Gastroesophageal sphincter (tissue), 4 donors: Measurements from ENCODE around the gene PIK3CA. TPM values are rescaled to one million over a fixed set of nuclear protein-coding genes. Genes with fewer than 3 reads are reported as not detected.

ENCODE experiments used
- ATAC-seq: fragments of 150-250 bp; one replicate; pipeline ENCODE4 v1.9.1; 2016; ENCODE audit warnings: mild to moderate bottlenecking, moderate library complexity
- H3K27ac ChIP-seq, 4 donors: fragments of 200-600 bp; sonication (generic) in 3 of 4; 1 replicate in 3 of 4; 2 replicates in 1 of 4; pipeline ENCODE4 v1.5.1; 2016 to 2019
- H3K27me3 ChIP-seq: fragments of 200-600 bp; sonication (generic); one replicate; pipeline ENCODE4 v1.5.1; 2019
- H3K36me3 ChIP-seq, 2 donors: fragments of 200-600 bp; sonication (generic); one replicate each; pipeline ENCODE4 v1.5.1; 2019; ENCODE audit warnings: control low read depth in 1 of 2
- H3K4me1 ChIP-seq, 3 donors: fragments of 200-600 bp; sonication (generic); 1 replicate in 2 of 3; 2 replicates in 1 of 3; pipeline ENCODE4 v1.5.1; 2016 to 2019; ENCODE audit warnings: control low read depth in 2 of 3
- H3K4me3 ChIP-seq, 2 donors: fragments of 200-600 bp; sonication (generic); one replicate each; pipeline ENCODE4 v1.5.1; 2019; ENCODE audit warnings: mild to moderate bottlenecking in 1 of 2, moderate library complexity in 1 of 2
- H3K9me3 ChIP-seq, 3 donors: fragments of 200-600 bp; sonication (generic); one replicate each; pipeline ENCODE4 v1.5.1; 2017 to 2019; ENCODE audit warnings: control low read depth in 2 of 3
- CTCF ChIP-seq, 4 experiments: fragments of 200-600 bp in 2 of 4; fragments of 450-650 bp in 2 of 4; sonication (generic) in 1 of 4; IDR thresholded peaks; one replicate each; pipeline ENCODE4 v1.5.1; 2017 to 2019; ENCODE audit warnings: antibody characterized with exemption in 4 of 4, mild to moderate bottlenecking in 2 of 4, moderate library complexity in 2 of 4
- EP300 ChIP-seq: sonication (generic); formaldehyde crosslinking; IDR thresholded peaks from one replicate; pipeline ENCODE4 v1.6.1; 2017; ENCODE audit warnings: antibody characterized with exemption, mild to moderate bottlenecking
- POLR2A ChIP-seq, 2 donors: fragments of 450-650 bp; IDR thresholded peaks; one replicate each; pipeline ENCODE4 v1.6.1; 2017; ENCODE audit warnings: antibody characterized with exemption in 2 of 2, mild to moderate bottlenecking in 2 of 2, moderate library complexity in 1 of 2
- POLR2AphosphoS5 ChIP-seq: sonication (generic); formaldehyde crosslinking; IDR thresholded peaks from one replicate; pipeline ENCODE4 v1.6.1; 2017; ENCODE audit warnings: antibody characterized with exemption
- WGBS, 2 donors: methylation state at CpG; one replicate each; pipeline ENCODE4 v1.1.5; 2018; ENCODE audit warnings: low coverage in 1 of 2; 5-methylcytosine and 5-hydroxymethylcytosine counted together
- total RNA-seq, 4 donors: library from RNA; depleted of rRNA; stranded (reverse); fragments of >200 nt; gene quantifications; one replicate each; pipeline ENCODE4 v1.1.0, GENCODE V29; 2016

The PIK3CA gene
- total RNA-seq, 4 donors from 2014 or later: 35.7 to 47.7 (median 39.6) TPM

- no peak for ATAC-seq
Observed at GRCh38 chr3:179276743-179277142, 128.6 kb downstream of the PIK3CA start.

GRCh38 chr3:179278151-179278550, 130.0 kb downstream of the PIK3CA start:
- Histone ChIP-seq H3K4me1 (no peaks in the 10 kb centered on the region), H3K4me3 (no peak overlapping the region), H3K9me3 (no peaks in the 10 kb centered on the region), H3K36me3 (no peaks in the 10 kb centered on the region), H3K27ac (no peak overlapping the region), H3K27me3 (peaks cover 9% of the 10 kb centered on the region)
- 50 to 100% methylated on average over 1 of the region's 1 CpG for WGBS, 2 donors
- TF ChIP-seq CTCF (IDR thresholded peaks at IDR 0.05) (no peak), POLR2A (IDR thresholded peaks at IDR 0.05) (no peak), EP300 (no peak), POLR2AphosphoS5 (no peak)
- no peak for ATAC-seq

More at GRCh38 chr3:179276743-179277142, 128.6 kb downstream of the PIK3CA start:
- Histone ChIP-seq H3K9me3 (no peaks in the 10 kb centered on the region), H3K4me1 (no peaks in the 10 kb centered on the region), H3K27me3 (peaks cover 9% of the 10 kb centered on the region), H3K36me3 (no peaks in the 10 kb centered on the region), H3K4me3 (no peak overlapping the region), H3K27ac (no peak overlapping the region)
- WGBS, 2 donors: 73 to 96% methylated on average over 3 of the region's 3 CpGs
- TF ChIP-seq EP300 (no peak), POLR2AphosphoS5 (no peak), POLR2A (IDR thresholded peaks at IDR 0.05) (no peak), CTCF (IDR thresholded peaks at IDR 0.05) (no peak)

- no peaks in the 10 kb centered on the region for H3K9me3 ChIP-seq
- H3K36me3 ChIP-seq: no peaks in the 10 kb centered on the region
- no peak for ATAC-seq
- H3K27me3 ChIP-seq: peaks cover 9% of the 10 kb centered on the region
- no peak for TF ChIP-seq CTCF (IDR thresholded peaks at IDR 0.05)
- TF ChIP-seq EP300: no peak
- no peaks in the 10 kb centered on the region for H3K4me1 ChIP-seq
- WGBS, 2 donors: 58 to 67% methylated on average over 4 of the region's 4 CpGs
- H3K4me3 ChIP-seq: no peak overlapping the region
- H3K27ac ChIP-seq: no peak overlapping the region
Observed at GRCh38 chr3:179278932-179279693, 131.0 kb downstream of the PIK3CA start.

- Histone ChIP-seq H3K4me3 (no peak overlapping the region), H3K9me3 (no peaks in the 10 kb centered on the region), H3K4me1 (no peaks in the 10 kb centered on the region), H3K27ac (no peak overlapping the region), H3K27me3 (peaks cover 9% of the 10 kb centered on the region), H3K36me3 (no peaks in the 10 kb centered on the region)
- WGBS, 2 donors: 83% methylated on average over 1 of the region's 1 CpG; no CpG with 5 or more reads in 1 of the 2 donors
- ATAC-seq: no peak
- TF ChIP-seq CTCF (IDR thresholded peaks at IDR 0.05): no peak
- TF ChIP-seq POLR2A (IDR thresholded peaks at IDR 0.05): no peak
- no peak for TF ChIP-seq EP300
- no peak for TF ChIP-seq POLR2AphosphoS5
Observed at GRCh38 chr3:179279837-179280236, 131.7 kb downstream of the PIK3CA start.

GRCh38 chr3:179281825-179282224, 133.7 kb downstream of the PIK3CA start:
- 57% methylated on average over 2 of the region's 3 CpGs; no CpG with 5 or more reads in 1 of the 2 donors for WGBS, 2 donors
- TF ChIP-seq POLR2A (IDR thresholded peaks at IDR 0.05): no peak
- TF ChIP-seq CTCF (IDR thresholded peaks at IDR 0.05): no peak
- TF ChIP-seq POLR2AphosphoS5: no peak
- TF ChIP-seq EP300: no peak

More at GRCh38 chr3:179281825-179282224, 133.7 kb downstream of the PIK3CA start:
- Histone ChIP-seq H3K27me3 (peaks cover 9% of the 10 kb centered on the region), H3K4me3 (no peak overlapping the region), H3K27ac (no peak overlapping the region), H3K4me1 (no peaks in the 10 kb centered on the region), H3K9me3 (no peaks in the 10 kb centered on the region), H3K36me3 (no peaks in the 10 kb centered on the region)
- no peak for ATAC-seq
